ENCODE results near the gene GGA2. TPM values are rescaled to one million over a fixed set of nuclear protein-coding genes. Genes with fewer than 3 reads are reported as not detected.

GGA2 gene
- total and polyA plus RNA-seq, 3 donors from 2014 or later: 47.2 to 71.9 (median 60.6) TPM

DNA sequence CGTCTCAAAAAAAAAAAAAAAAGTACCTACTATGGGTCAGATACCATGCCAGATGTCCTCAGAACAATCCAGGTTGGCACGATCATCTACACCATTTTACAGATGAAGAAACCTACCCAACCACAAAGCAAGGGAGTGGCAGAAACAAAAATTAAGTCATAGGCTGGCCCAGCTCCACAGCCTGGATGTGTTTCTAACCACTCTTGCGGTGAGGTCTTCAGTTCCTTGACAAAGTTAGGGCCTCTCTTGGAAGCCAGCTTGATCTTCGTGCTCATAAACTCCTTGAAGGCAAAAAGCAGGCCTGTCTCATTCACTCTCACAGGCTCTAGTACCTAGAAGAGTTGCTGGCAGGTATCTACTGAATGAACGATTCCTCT lies 6.2 kb downstream of the GGA2 start:
- TF ChIP-seq, protein P1, sequence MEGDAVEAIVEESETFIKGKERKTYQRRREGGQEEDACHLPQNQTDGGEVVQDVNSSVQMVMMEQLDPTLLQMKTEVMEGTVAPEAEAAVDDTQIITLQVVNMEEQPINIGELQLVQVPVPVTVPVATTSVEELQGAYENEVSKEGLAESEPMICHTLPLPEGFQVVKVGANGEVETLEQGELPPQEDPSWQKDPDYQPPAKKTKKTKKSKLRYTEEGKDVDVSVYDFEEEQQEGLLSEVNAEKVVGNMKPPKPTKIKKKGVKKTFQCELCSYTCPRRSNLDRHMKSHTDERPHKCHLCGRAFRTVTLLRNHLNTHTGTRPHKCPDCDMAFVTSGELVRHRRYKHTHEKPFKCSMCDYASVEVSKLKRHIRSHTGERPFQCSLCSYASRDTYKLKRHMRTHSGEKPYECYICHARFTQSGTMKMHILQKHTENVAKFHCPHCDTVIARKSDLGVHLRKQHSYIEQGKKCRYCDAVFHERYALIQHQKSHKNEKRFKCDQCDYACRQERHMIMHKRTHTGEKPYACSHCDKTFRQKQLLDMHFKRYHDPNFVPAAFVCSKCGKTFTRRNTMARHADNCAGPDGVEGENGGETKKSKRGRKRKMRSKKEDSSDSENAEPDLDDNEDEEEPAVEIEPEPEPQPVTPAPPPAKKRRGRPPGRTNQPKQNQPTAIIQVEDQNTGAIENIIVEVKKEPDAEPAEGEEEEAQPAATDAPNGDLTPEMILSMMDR (IDR thresholded peaks at IDR 0.05): no peak
- no peak for TF ChIP-seq POLR2A (IDR thresholded peaks at IDR 0.05)
- WGBS, 2 donors: 77 to 86% methylated on average over 5 of the region's 5 CpGs
- DNase-seq: no peak
- H3K4me1 ChIP-seq: peaks cover 15% of the 10 kb centered on the region
- H3K27ac ChIP-seq: no peak overlapping the region
- H3K27me3 ChIP-seq: no peaks in the 10 kb centered on the region
- intact Hi-C loops (cut with DNase I; ENCODE audit: low total_unique reads): no loop called here
- no peaks in the 10 kb centered on the region for H3K9me3 ChIP-seq
- no peaks in the 10 kb centered on the region for H3K36me3 ChIP-seq (ENCODE audit: low read depth, missing control alignments)
- no peak overlapping the region for H3K4me3 ChIP-seq

DNA sequence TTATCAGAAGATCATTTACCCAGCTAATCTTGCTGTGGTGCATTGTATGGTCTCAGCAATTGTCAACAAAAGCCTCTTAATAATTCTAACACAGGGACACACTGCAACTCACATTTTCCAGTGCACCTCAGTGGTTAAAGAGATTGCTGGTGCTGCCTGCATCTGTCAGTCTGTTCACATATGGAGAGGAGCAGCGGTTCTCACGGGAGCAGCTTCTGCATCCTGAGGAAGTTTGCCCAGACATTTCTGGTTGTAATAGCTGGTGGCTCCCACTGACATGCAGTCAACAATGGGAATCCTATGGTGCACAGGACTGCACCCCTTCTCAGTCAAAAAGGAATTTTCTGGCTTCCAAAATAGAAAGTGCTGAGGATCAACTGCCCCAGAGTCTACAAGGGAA lies 7.8 kb downstream of the GGA2 start:
- Histone ChIP-seq H3K4me1 (peaks cover 2% of the 10 kb centered on the region), H3K9me3 (no peaks in the 10 kb centered on the region), H3K27me3 (no peaks in the 10 kb centered on the region), H3K36me3 (ENCODE audit: low read depth, missing control alignments) (no peaks in the 10 kb centered on the region), H3K4me3 (no peak overlapping the region), H3K27ac (no peak overlapping the region)
- intact Hi-C loops (cut with DNase I; ENCODE audit: low total_unique reads): no loop called here
- WGBS, 2 donors: 71 to 77% methylated on average over 2 of the region's 2 CpGs
- no peak for TF ChIP-seq POLR2A (IDR thresholded peaks at IDR 0.05)
- TF ChIP-seq, protein P1 (IDR thresholded peaks at IDR 0.05): no peak
- DNase-seq: no peak

DNA sequence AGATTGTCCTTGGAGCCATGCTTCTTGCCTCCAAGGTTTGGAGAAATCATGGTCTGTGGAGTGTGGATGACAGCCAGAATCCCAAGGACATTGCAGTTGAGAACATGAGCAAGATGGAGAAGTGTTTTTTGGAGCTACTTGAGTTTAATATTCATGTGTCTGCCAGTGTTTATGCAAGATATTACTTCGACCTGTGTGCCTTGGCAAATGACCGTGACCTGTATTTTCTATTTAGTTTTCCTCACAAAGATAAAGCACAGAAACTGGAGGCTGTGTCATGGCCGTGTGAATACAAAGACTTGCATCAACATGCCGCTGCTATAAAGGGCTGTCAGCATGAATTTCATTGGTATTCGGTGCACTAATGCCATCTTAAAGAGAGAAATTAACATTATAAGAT lies 9.0 kb downstream of the GGA2 start:
- H3K4me1 ChIP-seq: peaks cover 2% of the 10 kb centered on the region
- H3K27me3 ChIP-seq: no peaks in the 10 kb centered on the region
- DNase-seq: peak; percentile 41
- H3K36me3 ChIP-seq (ENCODE audit: low read depth, missing control alignments): no peaks in the 10 kb centered on the region
- WGBS, 2 donors: 51 to 52% methylated on average over 5 of the region's 5 CpGs
- TF ChIP-seq POLR2A (IDR thresholded peaks at IDR 0.05): no peak
- TF ChIP-seq, protein P1 (IDR thresholded peaks at IDR 0.05): no peak
- H3K27ac ChIP-seq: no peak overlapping the region
- no peak overlapping the region for H3K4me3 ChIP-seq
- intact Hi-C loops (cut with DNase I; ENCODE audit: low total_unique reads): no loop called here
- no peaks in the 10 kb centered on the region for H3K9me3 ChIP-seq

DNA sequence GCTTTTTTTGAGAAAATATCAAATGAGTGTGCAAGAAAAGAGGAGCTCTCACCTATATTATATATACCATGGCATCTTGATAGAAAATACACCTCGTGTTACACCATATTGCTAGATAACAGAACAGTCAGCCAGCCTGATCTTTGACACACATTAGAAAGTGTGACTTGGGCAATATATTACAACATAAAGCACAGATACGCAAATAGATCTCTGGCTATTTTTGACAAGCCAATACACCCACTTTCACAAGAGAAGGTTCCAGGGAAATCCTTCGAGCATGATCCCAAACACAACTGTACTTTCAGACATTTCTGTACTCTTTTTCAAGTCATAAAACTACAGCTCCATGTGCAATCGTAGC lies 9.4 kb downstream of the GGA2 start:
- TF ChIP-seq, protein P1 (IDR thresholded peaks at IDR 0.05): no peak
- TF ChIP-seq POLR2A (IDR thresholded peaks at IDR 0.05): no peak
- intact Hi-C loops (cut with DNase I; ENCODE audit: low total_unique reads): no loop called here
- no peaks in the 10 kb centered on the region for H3K27me3 ChIP-seq
- 56 to 63% methylated on average over 4 of the region's 4 CpGs for WGBS, 2 donors
- H3K36me3 ChIP-seq (ENCODE audit: low read depth, missing control alignments): no peaks in the 10 kb centered on the region
- H3K4me3 ChIP-seq: no peak overlapping the region
- no peaks in the 10 kb centered on the region for H3K9me3 ChIP-seq
- no peak overlapping the region for H3K27ac ChIP-seq
- H3K4me1 ChIP-seq: peaks cover 2% of the 10 kb centered on the region
- no peak for DNase-seq

DNA sequence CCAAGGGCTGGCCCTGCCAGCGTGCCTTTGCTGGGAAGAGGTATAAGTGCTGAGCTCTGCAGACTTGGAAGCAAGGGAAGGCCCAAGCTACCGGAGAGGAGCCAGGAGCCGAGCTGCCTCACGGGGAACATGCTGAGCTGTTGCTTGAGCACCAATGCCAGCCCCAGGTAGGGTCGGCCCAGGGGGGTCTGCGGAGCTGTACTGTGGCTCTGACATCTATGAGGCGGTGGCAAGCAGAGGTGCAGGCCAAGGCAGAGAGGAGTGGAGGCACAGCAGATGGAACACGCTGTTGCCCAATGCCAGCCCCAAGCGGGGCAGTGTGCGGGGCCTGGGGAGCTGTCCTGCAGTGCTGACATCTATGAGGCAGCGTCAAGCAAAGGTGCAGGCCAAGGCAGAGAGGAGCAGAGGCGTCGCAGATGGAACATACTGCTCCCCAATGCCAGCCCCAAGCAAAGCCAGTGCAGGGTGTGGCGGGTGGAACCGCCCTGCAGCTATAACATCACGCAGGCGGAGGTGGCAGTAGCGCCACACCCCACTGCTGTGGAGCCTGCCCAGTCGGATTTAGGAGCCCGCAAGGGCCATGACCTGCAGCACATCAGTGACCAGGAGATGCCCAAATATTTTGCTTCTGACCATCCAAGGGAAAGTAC lies 10.0 kb downstream of the GGA2 start:
- H3K4me3 ChIP-seq: no peak overlapping the region
- no peaks in the 10 kb centered on the region for H3K4me1 ChIP-seq
- intact Hi-C loops (cut with DNase I; ENCODE audit: low total_unique reads): no loop called here
- no peaks in the 10 kb centered on the region for H3K27me3 ChIP-seq
- H3K36me3 ChIP-seq (ENCODE audit: low read depth, missing control alignments): no peaks in the 10 kb centered on the region
- H3K9me3 ChIP-seq: no peaks in the 10 kb centered on the region
- no peak for DNase-seq
- H3K27ac ChIP-seq: no peak overlapping the region
- TF ChIP-seq, protein P1 (IDR thresholded peaks at IDR 0.05): no peak
- TF ChIP-seq POLR2A (IDR thresholded peaks at IDR 0.05): no peak
- WGBS, 2 donors: 93 to 95% methylated on average over 14 to 20 of the region's 20 CpGs
